Measurements from ENCODE around the gene GOLGA3.
"Not testable (repeated sequence)": the region's sequence is repeated elsewhere in the genome, so short reads cannot be mapped to it uniquely, and the experiment has no call there.

The GOLGA3 gene

GRCh38 chr12:132814232-132814631 is 14.4 kb downstream of the GOLGA3 start:
- DNase-seq = no peak

GRCh38 chr12:132813443-132813842 is 15.2 kb downstream of the GOLGA3 start:
- DNase-seq = no peak

DNA sequence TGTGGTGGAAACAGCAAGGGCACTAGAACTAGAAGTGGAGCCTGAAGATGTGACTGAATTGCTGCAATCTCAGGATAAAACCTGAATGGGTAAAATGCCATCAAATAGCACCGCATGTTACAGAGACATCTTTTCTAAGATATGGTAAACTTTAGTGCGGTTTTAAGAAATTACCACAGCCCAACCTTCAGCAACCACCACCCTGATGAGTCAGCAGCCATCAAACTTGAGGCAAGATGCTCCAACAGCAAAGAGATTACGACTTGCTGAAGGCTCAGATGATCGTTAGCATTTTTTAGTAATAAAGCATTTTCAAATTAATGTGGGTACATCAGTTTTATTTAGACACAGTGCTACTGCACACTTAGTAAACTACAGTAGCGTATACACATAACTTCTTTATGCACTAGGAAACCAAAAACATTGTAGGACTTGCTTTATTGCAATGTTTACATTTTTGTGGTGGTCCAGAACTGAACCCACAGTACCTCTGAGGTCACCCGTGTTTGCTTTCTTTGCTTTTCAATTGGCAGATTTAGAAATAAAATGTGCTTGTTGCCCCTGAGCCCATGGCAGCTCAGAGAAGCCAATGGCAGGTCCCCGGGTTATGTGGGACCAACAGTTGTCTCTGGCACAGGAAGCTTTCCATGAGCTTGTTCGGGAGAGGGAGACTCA is 15.9 kb downstream of the GOLGA3 start:
- no peak for DNase-seq

DNA sequence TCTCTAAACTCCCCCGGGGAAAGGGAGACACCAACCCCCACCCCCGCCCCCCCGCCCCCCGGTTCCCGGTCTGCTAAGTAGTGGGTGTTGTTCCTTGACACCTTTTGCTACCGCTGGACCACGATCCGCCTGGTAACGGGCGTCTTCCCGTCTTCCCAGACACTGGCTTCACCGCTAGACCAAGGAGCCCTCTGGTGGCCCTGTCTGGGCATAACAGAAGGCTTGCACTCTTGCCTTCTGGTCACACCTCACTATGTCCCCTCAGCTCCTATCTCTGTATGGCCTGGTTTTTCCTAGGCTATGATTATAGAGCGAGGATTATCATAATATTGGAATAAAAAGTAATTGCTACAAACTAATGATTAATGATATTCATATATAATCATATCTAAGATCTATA is 19.3 kb downstream of the GOLGA3 start:
- DNase-seq = peak; percentile 22

- DNase-seq = no peak
Observed at GRCh38 chr12:132807295-132808092, 21.2 kb downstream of the GOLGA3 start.

GRCh38 chr12:132806857-132807256 is 21.8 kb downstream of the GOLGA3 start:
- peak; percentile 25 for DNase-seq

DNA sequence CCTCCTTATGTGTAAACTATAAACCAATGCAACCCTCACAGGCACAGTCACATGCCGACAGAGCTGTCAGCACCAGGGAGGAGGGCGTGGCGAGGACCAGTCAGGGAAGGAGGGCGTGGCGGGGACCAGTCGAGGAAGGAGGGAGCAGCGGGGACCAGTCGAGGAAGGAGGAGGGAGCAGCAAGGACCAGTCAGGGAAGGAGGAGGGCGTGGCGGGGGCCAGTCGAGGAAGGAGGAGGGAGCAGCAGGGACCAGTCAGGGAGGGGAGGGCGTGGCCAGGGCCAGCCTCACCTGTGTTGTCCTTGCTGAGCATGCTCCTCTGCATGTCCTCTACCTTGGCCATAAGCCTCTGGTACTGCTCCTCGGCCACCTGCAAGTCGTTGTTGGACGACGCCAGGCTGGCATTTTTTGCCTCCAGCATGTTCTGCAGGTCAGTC is 24.2 kb downstream of the GOLGA3 start:
- DNase-seq = no peak

DNA sequence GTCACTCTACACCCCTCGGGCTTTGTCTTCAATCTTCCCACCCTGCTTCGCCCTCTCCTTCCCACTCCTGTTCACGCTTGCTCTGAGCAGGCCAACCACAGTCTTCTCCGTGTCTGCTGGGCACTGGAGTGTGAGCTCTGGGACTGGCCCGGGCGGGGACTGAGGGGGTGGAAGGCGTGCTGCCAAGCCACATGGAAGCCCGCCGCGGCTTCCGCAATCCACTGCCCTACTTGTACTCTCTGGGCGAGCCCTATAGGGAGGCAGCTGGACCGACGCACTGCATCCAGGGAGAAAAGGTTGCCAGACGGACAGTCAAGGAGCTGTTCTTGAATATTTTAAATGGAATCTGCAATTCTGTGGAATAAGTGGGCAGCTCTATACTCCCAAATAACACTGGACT is 24.8 kb downstream of the GOLGA3 start:
- DNase-seq = no peak

DNA sequence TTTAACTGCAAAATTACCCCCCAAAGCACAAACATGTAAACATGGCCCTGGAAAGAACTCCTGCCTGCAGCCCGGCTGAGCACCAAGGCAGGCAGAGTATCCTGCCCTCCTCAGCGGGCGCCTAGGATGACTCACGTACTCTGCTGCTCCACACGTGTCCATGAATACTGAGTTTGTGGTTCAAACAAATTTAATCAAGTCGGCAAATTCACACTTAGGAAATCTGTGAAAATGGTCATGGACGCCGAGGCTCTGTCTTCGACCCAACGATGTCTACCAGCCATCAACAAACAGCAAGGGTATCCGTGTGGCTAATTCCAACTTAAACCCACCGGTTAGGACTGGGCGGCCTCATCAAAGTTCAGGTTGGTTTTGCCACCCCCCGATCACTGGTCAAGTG is 25.5 kb downstream of the GOLGA3 start:
- no peak for DNase-seq

DNA sequence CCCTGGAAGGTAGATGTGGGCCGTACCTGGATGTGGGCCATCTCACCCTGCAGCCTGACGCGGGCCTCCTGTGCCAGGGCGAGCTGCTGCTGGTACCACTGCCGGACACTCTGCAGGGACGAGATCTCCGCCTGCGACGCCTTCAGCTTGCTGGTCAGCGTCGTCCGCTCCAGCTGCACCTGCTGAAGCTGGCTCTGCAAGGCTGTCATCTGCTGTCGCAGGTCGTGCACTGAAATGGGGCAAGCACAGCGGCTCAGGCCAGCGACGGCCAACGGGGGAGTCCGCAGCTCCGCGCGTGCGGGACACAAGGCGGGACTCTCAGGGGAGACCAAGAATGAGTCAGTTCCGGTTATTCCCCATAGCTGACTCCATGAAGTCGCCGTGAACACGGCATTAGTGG is 26.9 kb downstream of the GOLGA3 start:
- DNase-seq = no peak

DNA sequence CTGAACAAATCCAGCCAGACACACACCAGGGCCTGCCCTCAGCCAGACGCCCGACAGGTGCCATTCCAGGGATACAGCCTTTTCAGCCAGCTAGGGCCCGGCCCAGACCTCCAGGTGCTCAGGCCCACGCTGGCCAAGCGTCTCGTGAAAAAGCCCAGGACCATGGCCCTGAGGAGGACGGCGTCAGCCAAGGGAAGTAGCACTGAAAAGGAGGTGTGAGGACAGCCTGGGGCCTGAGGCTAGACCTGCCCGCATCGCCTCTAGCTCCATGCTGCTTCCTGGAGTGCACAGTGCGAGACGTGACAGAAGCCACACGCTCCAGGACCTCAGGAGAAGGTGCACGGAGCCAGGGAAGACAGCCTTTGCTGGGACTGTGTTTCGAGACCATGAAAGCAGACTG is 29.8 kb downstream of the GOLGA3 start:
- DNase-seq = no peak

GRCh38 chr12:132797820-132798570 is 30.7 kb downstream of the GOLGA3 start:
- DNase-seq = no peak

- no peak for DNase-seq
Observed at GRCh38 chr12:132795847-132796246, 32.8 kb downstream of the GOLGA3 start.

- DNase-seq = not testable (repeated sequence)
Observed at GRCh38 chr12:132791940-132792339, 36.7 kb downstream of the GOLGA3 start.

- no peak for DNase-seq
Observed at GRCh38 chr12:132789099-132789471, 39.6 kb downstream of the GOLGA3 start.

DNA sequence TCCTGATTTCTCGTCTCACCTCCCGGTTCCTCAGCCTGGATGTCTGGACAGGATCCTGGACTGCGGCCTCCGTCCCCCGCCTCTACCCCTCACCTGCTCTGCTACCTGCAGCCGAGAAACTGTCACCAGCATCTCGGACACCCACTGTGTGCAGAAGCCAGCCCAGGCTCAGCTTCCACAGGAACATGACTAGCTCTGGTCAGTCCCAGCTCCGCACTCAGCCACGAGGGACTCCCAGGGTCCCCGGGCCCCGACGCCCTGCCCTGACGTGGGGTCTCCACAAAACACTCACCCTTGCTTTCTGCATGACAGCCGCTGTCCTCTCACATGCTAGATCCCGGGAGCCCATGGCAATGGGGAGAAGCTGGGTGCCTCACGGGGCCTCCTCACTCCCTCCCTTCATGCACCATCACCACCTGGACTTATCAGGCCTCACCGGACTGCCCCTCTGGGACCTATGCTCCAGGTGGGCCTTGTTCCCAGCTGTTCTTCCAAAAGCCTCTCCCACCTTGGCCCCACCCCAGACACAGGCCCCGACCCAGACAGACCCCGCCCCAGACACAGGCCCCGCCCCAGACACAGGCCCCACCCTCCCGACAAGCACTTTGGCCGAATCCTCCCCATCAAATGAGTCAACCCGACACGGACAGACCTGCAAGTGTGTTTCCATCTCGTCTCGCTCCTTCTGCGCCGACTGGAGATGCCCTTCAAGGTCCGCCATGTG is 40.1 kb downstream of the GOLGA3 start:
- DNase-seq = no peak

DNA sequence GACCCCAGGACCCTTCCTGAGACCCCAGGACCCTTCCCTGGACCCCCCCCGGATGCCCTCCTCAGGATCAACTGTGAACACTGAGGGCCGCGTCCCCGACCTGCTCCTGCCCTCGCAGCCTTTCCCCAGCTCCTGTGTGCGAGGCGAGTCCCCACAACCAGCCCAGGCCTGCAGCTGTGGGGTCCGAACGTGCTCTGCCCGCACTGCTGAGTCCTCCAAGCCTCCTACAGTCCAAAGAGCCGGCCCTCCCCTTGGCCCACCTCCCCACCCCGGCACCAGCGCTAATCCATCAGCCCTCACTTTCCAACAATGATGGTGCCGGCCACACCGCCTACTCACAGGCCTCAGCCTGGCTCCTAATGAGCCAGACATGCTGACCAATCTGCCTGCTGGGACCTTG is 40.8 kb downstream of the GOLGA3 start:
- DNase-seq = no peak

GRCh38 chr12:132786192-132786591 is 42.5 kb downstream of the GOLGA3 start:
- DNase-seq = no peak

- no peak for DNase-seq
Observed at GRCh38 chr12:132784580-132784979, 44.1 kb downstream of the GOLGA3 start.

GRCh38 chr12:132783917-132784531 is 44.6 kb downstream of the GOLGA3 start:
- no peak for DNase-seq

GRCh38 chr12:132781938-132782337 is 46.7 kb downstream of the GOLGA3 start:
- no peak for DNase-seq

GRCh38 chr12:132779781-132780353 is 48.8 kb downstream of the GOLGA3 start:
- DNase-seq = no peak
